OCI-LY7 (cell line): Measurements from ENCODE around the gene TGFBR2. TPM values are rescaled to one million over a fixed set of nuclear protein-coding genes. Genes with fewer than 3 reads are reported as not detected.
A peak's percentile ranks its signal among the peaks of the same experiment; 100 is the strongest.

Experiments
- BruUV-seq: library from RNA; stranded (reverse); fragments of 400-500 nt; replicated peaks from 2 replicates; lab custom pipeline; 2021; lab: Mats Ljungman, UMichigan
- CTCF ChIA-PET: fragments of 300-600 bp; sonication (Branson Sonifier 250); formaldehyde crosslinking; loops from one replicate; lab custom pipeline; 2022; ENCODE audit warnings: antibody characterized with exemption; ENCODE audit not compliant: unreplicated experiment; lab: Charles Lee
- POLR2A ChIA-PET: fragments of 300-600 bp; sonication (Branson Sonifier 250); formaldehyde crosslinking; loops from one replicate; lab custom pipeline; 2022; ENCODE audit warnings: antibody characterized with exemption; lab: Charles Lee
- DNase-seq: peaks from one replicate; pipeline ENCODE4 v3.0.0-alpha.2; 2015; ENCODE audit warnings: low spot score
- H2AFZ ChIP-seq: fragments of 200-600 bp; sonication (generic), shearing (Covaris generic); 2 replicates; pipeline ENCODE4 v1.6.1; 2014; ENCODE audit warnings: mild to moderate bottlenecking, antibody characterized with exemption, low read length, moderate library complexity
- H3K27ac ChIP-seq: fragments of 200-600 bp; sonication (generic); 2 replicates; pipeline ENCODE4 v1.5.1; 2014; ENCODE audit warnings: mixed run types, low read depth, mild to moderate bottlenecking, moderate library complexity, low read length, inconsistent platforms; ENCODE audit not compliant: poor library complexity, severe bottlenecking
- H3K36me3 ChIP-seq: fragments of 200-600 bp; sonication (generic); 2 replicates; pipeline ENCODE4 v1.6.1; 2014; ENCODE audit warnings: mild to moderate bottlenecking, antibody characterized with exemption, low read length, moderate library complexity, mixed read lengths; ENCODE audit not compliant: insufficient read depth
- H3K4me1 ChIP-seq: fragments of 200-600 bp; sonication (generic); 2 replicates; pipeline ENCODE4 v1.5.1; 2014; ENCODE audit warnings: mild to moderate bottlenecking, low read length; ENCODE audit not compliant: insufficient read depth, poor library complexity, severe bottlenecking
- H3K4me2 ChIP-seq: fragments of 200-600 bp; sonication (generic); 2 replicates; pipeline ENCODE4 v1.6.1; 2014; ENCODE audit warnings: mild to moderate bottlenecking, low read length
- H3K4me3 ChIP-seq: fragments of 200-600 bp; sonication (generic); 2 replicates; pipeline ENCODE4 v1.5.1; 2014; ENCODE audit warnings: mild to moderate bottlenecking, low read depth, low read length; ENCODE audit not compliant: poor library complexity, severe bottlenecking
- H3K79me2 ChIP-seq: fragments of 200-600 bp; sonication (generic); 2 replicates; pipeline ENCODE4 v1.6.1; 2016; ENCODE audit warnings: low read depth, mild to moderate bottlenecking, low read length, moderate library complexity, mixed read lengths; ENCODE audit not compliant: insufficient read depth
- H3K9me2 ChIP-seq: fragments of 200-600 bp; sonication (generic); 2 replicates; pipeline ENCODE4 v1.6.1; 2016; ENCODE audit warnings: mild to moderate bottlenecking, low read length, mixed read lengths; ENCODE audit not compliant: insufficient read depth
- H3K9me3 ChIP-seq: fragments of 200-600 bp; sonication (generic); 2 replicates; pipeline ENCODE4 v1.6.1; 2014; ENCODE audit warnings: mild to moderate bottlenecking, mixed run types, low read length, mixed read lengths
- H4K20me1 ChIP-seq: fragments of 200-600 bp; sonication (generic); 2 replicates; pipeline ENCODE4 v1.6.1; 2014; ENCODE audit warnings: mild to moderate bottlenecking, antibody characterized with exemption, low read length, moderate library complexity, mixed read lengths; ENCODE audit not compliant: insufficient read depth
- CTCF ChIP-seq: fragments of 200-600 bp; sonication (generic); conservative IDR thresholded peaks from 2 replicates; pipeline ENCODE4 v1.5.1; 2014; ENCODE audit warnings: mild to moderate bottlenecking, antibody characterized with exemption, low read length, moderate library complexity, mixed read lengths
- EZH2phosphoT487 ChIP-seq: fragments of 200-600 bp; sonication (generic); IDR thresholded peaks from 2 replicates; pipeline ENCODE4 v1.6.1; 2018; ENCODE audit warnings: low read depth, borderline replicate concordance, mild to moderate bottlenecking, mixed run types, antibody characterized with exemption, low read length, moderate library complexity, mixed read lengths
- intact Hi-C: fragments of 100-400 bp; cut with micrococcal nuclease; formaldehyde crosslinking; loops from one replicate; pipeline ENCODE4 v1.10.0; 2022; ENCODE audit not compliant: unreplicated experiment
- total RNA-seq, 2 experiments: library from RNA; depleted of rRNA in 1 of 2; stranded (reverse); fragments of >200 nt in 1 of 2; shearing (Covaris generic) in 1 of 2; gene quantifications; 2 replicates each; pipeline ENCODE4 v1.2.3, GENCODE V29; 2014 to 2022

Gene TGFBR2
- total RNA-seq, 2 experiments from 2014 or later, result 25.2 to 28.1 TPM

GRCh38 chr3:30617069-30617468, 10.7 kb downstream of the TGFBR2 start:
- Histone ChIP-seq H4K20me1 (peaks cover 29% of the 10 kb centered on the region; the same call in 1 of the 2 replicates), H3K27ac (peak overlapping the region; percentile 60), H3K36me3 (peaks cover 24% of the 10 kb centered on the region), H2AFZ (no peak overlapping the region), H3K9me2 (no peaks in the 10 kb centered on the region), H3K4me3 (peak overlapping the region; percentile 42), H3K79me2 (peaks cover 100% of the 10 kb centered on the region), H3K4me2 (peak overlapping the region; percentile 88), H3K9me3 (no peaks in the 10 kb centered on the region), H3K4me1 (peaks cover 99% of the 10 kb centered on the region)
- BruUV-seq, result no TSS peak
- intact Hi-C loops, result no loop called here
- no peak for DNase-seq
- ChIA-PET CTCF (interaction anchor here (0.9 to 1.2 kb wide), 2 partner anchors 7 to 18 kb away, joined by 3 read pairs; no protein-coding TSS in a partner anchor), POLR2A (interaction anchor here (0.8 to 7.6 kb wide), 13 partner anchors 8 to 611 kb away, joined by 3 to 76 read pairs (median 9); partner anchors contain the start of gene TGFBR2)
- TF ChIP-seq EZH2phosphoT487 (no peak), CTCF (no peak)

- CTCF ChIA-PET, result interaction anchor here (1.6 kb wide), 1 partner anchor 41 kb away, joined by 4 read pairs; no protein-coding TSS in a partner anchor
- Histone ChIP-seq H3K9me3 (no peaks in the 10 kb centered on the region), H3K4me3 (peak overlapping the region; percentile 44), H3K4me2 (peak overlapping the region; percentile 88), H4K20me1 (0 out of 2 replicates have a peak, but pooled peaks cover 25% of the 10 kb centered on the region), H3K4me1 (peaks cover 99% of the 10 kb centered on the region), H3K79me2 (peaks cover 100% of the 10 kb centered on the region), H3K9me2 (no peaks in the 10 kb centered on the region), H3K36me3 (peaks cover 24% of the 10 kb centered on the region), H2AFZ (no peak overlapping the region), H3K27ac (peak overlapping the region; percentile 65)
- DNase-seq, result no peak
- POLR2A ChIA-PET, result interaction anchor here (0.8 to 7.6 kb wide), 7 partner anchors 7 to 1329 kb away, joined by 3 to 76 read pairs (median 8); partner anchors contain the start of gene TGFBR2
- TF ChIP-seq CTCF (no peak), EZH2phosphoT487 (no peak)
- intact Hi-C loops, result no loop called here
- no TSS peak for BruUV-seq
Observed at GRCh38 chr3:30617653-30618052, 11.3 kb downstream of the TGFBR2 start.

GRCh38 chr3:30618526-30618925, 12.1 kb downstream of the TGFBR2 start:
- Histone ChIP-seq H3K27ac (peak overlapping the region; percentile 65), H3K4me3 (peak overlapping the region; percentile 44), H3K4me2 (peak overlapping the region; percentile 88), H3K4me1 (peaks cover 99% of the 10 kb centered on the region), H3K79me2 (peaks cover 100% of the 10 kb centered on the region), H2AFZ (no peak overlapping the region), H4K20me1 (0 out of 2 replicates have a peak, but pooled peaks cover 25% of the 10 kb centered on the region), H3K9me2 (no peaks in the 10 kb centered on the region), H3K9me3 (no peaks in the 10 kb centered on the region), H3K36me3 (peaks cover 28% of the 10 kb centered on the region)
- ChIA-PET CTCF (interaction anchor here (1.6 kb wide), 1 partner anchor 41 kb away, joined by 4 read pairs; no protein-coding TSS in a partner anchor), POLR2A (interaction anchor here (0.6 to 5.4 kb wide), 6 partner anchors 8 to 1349 kb away, joined by 3 to 57 read pairs (median 4); partner anchors contain the start of gene TGFBR2)
- TF ChIP-seq EZH2phosphoT487 (no peak), CTCF (no peak)
- BruUV-seq, result no TSS peak
- peak; percentile 66 for DNase-seq
- intact Hi-C loops, result no loop called here
